Fibroblast of skin of right quadriceps (primary cell): ENCODE results near the gene AIMP1.
"Not testable (repeated sequence)": the region's sequence is repeated elsewhere in the genome, so short reads cannot be mapped to it uniquely, and the experiment has no call there.

Experiments
- DNase-seq: peaks from one replicate; pipeline ENCODE4 v3.0.0-alpha.2; 2013

AIMP1 gene

DNA sequence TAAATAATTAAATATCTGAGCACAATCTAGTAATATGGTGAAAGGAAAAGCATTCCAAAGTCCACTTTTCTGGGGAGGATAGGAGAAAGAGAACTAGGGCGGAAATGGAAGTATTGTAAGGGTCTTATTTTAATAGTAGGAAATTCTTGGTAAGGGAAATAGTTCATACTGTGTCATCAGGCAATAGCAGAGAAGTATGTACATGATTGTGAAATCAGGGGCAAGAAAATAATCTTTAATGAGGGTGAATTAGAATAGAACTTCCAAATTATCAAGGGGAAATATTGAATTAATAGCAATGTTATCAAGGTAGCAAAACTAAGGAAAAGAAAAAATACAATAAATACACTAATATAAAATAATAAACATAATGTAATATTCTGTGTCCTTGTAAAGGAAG is 37.4 kb downstream of the AIMP1 start:
- DNase-seq, result no peak

DNA sequence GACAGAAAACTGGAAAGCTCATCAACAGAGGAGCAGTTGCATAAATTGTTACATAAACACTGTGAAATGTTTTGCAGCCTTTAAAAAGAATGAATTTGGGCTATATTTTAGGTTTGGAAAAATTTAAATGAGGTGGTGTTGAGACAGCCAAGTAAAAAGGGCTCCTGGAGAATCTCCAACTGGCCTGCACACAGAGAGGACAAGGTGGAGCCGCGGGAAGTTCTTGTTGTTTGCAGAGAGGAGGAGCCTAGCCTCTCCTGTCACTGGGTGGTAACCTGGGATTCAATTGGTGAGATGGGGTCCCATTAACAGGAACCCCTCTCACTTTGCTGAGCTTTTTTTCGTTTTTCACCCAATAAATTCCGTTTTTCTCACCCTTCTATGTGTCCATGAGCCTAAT is 38.8 kb downstream of the AIMP1 start:
- no peak for DNase-seq

DNA sequence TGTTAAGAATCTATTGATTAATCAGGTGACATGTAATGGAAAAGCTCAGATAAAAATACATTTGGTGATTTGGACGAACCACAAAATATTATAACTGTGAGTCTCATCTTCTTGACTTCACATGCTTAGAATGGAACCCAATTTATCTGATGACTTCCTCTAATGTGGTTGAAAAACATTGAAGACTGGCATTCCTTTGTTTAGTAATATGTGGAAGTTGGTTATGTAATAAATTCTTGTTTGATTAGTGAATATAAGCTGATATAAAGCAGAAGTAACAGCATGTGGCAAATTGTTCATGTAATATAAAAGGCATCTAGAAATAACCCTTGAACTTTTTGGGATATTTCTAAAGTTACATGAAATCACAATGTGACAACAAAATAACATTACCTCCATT is 42.5 kb downstream of the AIMP1 start:
- peak; percentile 85 for DNase-seq

DNA sequence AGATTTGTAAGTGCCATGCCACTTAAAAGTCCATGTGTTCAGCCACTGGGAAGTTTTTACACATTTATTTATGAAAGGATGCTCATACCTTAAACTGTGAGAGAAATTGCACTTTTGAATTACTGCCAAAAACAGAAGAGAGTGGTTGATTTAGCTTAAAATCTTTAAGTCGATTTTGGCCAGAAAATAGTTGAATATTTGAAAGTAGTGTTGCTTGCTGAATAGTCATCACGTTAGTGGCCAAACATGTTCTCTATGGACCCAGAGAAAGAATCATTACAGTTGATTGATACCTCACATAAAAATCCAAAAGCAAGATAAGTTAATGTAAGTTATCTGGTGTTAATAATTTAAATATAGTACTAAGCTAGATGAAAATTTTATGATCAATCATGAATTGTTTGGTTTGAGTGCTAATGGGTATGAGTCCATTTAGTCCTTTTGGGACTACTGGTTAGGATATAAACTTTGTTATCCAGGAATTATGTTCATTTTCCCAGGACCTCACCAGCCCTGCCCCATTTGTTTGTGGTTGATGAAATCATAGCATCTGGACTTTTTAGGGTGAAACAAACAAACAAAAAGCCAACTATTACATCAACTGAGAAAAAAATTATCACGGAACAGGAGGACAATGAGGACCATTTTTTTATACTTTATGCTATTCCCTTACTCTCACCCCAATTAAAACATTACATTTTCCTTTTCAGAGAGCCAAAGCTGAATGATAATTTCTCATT is 45.9 kb downstream of the AIMP1 start:
- no peak for DNase-seq

DNA sequence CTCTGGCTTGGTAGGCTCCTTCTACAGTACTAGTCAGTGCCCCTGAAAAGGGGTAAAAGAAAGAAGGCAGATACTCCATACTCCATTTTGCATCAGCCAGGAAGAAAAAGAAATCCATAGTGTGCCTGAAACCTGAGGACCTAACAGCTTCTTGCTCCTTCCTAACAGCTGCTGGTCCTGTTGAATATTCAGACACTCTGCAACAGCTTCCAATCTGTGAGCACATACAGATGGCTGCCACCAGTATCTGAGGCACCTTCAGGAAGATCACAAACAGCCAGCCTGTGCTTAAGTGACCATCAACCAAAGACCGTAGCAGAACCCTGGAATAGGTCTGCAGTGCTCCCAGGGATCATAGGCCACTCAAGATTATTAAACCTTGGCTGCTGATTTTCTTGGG is 47.9 kb downstream of the AIMP1 start:
- DNase-seq, result no peak

DNA sequence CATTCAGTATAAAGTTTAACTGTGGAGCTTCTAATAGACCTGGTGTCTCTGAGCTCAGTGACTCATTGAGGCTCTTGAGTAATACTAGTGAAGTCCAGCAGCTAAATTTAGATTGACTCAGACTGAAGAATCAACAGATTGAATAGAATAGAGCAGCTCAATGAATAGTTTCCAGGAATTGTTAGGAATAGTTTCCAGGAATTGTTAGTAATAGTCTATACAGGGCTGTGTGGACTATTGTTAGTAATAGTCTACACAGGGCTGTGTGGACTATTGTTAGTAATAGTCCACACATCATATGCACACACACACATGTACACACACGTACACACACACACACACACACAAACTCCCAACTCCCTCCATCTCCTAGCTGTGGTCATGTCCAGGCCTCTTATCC is 49.3 kb downstream of the AIMP1 start:
- peak; percentile 93 for DNase-seq

DNA sequence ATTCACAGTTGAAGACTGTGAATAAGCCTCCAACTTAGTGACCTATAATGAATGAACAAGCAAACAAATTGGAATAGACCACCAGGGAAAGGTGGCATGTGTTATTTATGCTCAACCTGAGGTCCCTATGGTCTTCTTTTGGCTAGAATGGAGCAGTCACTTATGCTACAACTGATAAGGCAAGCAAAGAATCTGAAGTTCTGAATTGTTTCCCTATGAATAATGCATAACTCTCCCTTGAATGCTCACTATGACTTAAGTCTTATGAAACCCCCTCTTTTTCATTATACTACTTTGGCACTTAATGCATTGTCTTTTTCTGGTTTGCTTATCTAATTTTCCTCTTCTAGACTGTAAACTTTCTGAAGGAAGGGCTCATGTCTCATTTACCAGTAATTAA is 49.7 kb downstream of the AIMP1 start:
- DNase-seq, result peak; percentile 69

DNA sequence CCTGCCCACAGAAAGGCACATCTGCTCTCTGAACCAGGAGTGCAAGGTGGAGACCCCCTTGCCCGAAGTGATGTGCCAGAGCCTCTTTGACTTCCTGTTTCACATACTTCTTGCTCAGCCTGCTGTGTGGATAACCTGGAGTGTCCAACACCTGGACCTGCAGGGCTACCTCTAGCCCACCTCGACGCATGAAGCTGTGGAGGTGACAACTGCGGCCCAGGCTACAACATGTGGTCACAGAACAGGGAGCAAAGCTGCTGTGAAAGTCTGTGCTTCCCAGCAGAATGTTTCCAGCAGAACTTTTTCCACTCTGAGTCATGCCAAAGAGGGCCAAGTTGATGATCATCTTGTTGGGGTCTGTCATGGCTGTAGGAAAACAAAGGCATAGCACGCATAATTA is 50.7 kb downstream of the AIMP1 start:
- DNase-seq, result no peak

DNA sequence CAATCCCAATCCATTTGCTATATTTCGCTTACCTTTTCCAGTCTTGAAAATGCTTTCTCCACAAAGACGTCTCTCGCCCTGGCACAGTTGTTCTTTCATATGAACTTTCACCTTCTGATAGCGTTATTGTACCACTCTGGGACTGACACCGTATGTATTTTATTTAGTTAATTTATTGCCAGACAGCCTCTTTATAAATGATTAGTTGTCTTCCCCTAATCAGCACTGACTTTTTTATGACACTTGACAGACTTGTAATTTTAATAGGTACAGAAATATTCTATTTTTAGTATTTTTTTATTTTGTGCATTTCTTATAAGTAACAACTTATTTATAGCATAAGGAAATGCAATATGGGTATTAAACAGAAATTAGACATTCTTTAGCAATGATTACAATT is 52.3 kb downstream of the AIMP1 start, which contains the start of gene GIMD1:
TSS of gene GIMD1 (minus strand) at position 101 of the 400 bp plus-strand sequence. CDS start 1,343 bp downstream, outside the sequence.
- no peak for DNase-seq

DNA sequence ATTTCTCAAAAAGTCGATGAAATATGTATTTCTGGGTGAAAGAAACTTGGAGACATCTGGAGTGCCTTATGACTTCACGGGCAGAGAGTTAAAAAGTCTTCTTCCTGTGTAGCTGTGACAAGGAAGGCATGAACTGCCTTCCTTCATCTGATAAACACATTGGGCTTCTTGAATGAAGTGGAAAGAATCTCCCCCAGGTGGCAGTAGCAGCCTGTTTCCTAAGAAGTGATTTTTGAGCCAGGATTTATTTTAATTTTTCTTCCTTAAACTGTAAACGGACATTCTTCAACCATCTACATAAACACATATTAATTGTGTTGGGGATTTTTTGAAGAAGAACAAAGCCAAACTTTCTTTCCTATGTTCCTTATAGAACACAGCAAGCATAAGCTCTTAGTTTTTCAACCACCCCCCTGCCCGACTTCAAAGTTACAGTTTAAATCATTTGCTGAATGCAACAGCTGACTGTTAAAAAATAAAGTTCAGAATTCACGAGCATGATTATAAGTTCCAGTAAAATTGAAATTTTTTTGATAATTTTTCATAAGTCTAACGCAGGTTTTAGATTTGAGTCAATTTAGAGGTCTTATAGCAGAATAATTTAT is 53.2 kb downstream of the AIMP1 start:
- peak; percentile 80 for DNase-seq

DNA sequence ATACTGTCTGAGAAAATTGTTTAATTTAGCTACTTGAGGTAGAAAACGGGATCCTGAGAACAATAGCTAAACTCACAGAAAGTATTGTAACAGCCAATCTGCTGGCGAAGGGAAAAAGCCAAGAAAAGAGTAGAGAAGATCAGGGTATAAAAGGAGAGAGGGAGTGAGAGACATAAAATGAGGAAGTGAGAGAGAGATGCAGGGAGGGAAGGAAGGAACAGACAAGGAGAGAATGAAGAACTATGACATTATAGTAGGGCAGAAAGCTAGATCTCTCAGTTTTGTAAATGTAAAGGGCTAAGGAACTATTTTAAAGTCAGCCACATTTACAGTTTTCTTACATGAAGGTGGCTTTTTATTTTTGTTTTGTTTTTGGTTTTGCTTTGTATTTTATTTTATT is 53.9 kb downstream of the AIMP1 start:
- no peak for DNase-seq

DNA sequence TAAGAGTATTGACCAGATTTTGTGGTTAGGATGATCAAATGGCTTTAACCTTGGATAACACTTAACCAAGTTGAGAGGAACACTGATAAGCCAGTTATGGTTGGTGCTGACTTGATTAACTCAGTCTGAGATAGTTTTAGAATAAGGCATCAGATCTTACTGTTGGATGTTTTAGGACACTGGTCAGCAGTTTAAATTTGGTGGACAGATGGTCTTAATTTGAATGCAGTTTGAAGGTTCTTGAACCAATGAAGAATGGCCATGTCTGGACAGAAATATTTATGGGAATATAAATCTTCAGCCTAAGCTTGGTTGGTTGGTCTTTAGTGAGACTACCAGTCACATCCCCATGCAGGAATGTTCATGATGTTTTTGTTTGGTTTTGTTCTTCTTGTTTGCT is 54.8 kb downstream of the AIMP1 start:
- no peak for DNase-seq

DNA sequence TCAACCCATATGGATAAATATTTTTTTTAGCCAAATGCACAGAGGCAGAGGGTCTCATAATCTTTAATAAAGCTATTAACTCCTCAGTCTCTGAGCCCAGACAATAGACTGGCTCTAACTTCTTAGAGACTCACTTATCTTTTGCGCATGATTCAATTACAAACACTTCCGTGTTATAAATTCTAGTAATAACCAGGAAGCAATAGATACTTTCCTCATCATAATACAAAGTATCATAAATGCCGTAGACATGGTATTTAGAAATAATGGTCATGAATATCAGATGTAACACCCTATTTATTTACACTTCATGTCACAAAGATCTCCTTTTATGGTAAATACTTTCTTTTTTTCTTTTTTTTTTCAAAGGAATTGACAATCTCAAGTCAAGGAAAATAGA is 56.7 kb downstream of the AIMP1 start:
- DNase-seq, result no peak

DNA sequence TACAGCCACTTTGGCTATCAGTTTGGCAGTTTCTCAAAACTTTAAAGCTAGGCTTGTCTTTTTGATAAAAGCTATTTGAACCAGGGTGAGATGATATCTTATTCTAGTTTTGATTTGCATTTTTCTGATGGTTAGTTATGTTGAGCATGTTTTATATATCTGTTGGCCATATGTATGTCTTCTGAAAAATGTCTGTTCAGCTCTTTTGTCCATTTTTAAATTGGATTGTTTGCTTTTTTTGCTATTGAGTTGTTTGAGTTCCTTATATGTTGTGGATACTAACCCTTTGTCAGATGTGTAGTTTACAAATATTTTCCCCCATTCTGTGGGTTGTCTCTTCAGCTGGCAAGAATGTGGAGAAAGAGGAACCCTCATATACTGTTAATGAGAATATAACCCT is 63.8 kb downstream of the AIMP1 start:
- no peak for DNase-seq

DNA sequence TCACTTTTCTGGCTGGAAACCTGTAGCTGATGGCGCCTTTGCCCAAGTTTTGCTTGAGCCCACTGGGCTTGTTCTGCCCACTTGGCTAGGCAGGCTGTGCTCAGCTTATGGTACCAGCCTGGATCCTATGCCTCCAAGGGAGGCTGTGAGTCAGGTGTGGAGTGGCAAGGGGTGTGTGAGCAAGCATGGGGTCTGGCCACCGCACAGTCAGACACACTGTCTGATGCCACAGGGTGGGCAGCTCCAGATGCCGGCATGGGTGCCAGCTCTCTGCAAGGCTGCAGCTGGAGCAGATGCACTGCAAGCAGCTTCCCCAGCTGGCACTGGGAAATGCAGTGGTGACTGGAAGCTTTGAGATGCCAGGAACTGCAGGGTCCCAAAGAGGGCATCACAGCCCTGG is 68.5 kb downstream of the AIMP1 start:
- DNase-seq, result no peak

DNA sequence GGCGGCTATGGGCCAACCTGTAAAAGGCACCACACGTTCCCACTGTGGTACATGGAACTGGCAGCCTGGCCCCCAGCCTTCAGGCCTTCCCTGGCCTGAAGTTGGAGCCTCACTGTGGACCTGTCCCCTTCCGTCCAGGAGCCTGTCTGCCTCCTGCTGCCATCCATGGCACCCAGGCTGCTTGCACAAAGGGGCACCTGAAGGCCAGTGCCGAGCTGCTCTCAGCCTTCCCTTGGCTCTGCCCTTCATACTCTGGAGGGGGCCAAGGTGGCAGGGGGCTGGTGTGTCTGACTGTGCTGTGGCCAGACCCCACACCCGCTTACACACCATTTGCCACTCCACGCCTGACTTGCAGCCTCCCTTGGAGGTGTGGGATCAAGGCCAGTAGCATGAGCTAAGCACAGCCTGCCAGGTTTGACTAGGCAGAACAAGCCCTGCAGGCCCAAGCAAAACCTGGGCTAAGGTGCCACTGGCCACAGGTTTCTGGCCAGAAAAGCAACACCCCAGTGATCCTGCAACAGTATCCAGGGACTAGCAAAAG is 69.6 kb downstream of the AIMP1 start:
- DNase-seq, result no peak

DNA sequence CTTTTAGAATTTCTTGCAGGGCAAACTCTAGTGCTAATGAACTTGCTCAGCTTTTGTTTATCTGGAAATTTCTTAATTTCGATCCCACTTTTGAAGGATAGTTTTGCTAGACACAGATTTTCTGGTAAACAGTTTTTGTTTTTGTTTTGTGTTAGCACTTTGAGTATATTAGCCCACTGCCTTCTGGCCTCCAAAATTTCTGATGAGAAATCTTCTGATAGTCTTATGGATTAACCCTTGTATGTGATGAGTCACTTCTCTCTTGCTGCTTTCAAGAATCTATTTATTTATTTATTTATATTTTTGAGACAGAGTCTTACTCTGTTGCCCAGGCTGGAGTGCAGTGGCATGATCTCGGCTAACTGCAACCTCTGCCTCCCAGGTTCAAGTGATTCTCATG is 79.2 kb downstream of the AIMP1 start:
- no peak for DNase-seq

DNA sequence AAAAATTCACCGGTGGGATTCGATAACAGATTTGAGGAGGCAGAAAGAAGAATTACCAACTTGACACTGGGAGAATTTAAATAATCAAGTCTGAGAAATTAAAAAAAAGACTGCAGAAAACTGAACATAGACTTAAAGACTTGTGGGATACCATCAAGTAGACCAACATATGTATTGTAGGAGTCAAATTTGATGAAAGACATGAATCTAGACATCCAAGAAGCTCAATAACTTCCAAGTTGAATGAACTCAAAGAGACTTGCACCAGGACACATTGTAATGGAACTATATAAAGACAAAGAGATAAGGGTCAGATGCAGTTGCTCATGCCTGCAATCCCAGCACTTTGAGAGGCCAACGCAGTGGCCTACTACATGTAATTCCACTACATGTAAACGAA is 82.5 kb downstream of the AIMP1 start:
- not testable (repeated sequence) for DNase-seq
